Measurements from ENCODE around the gene SMYD3. TPM values are rescaled to one million over a fixed set of nuclear protein-coding genes. Genes with fewer than 3 reads are reported as not detected.
"Not testable (repeated sequence)": the region's sequence is repeated elsewhere in the genome, so short reads cannot be mapped to it uniquely, and the experiment has no call there.

The SMYD3 gene
- total and polyA plus RNA-seq, 9 of the 15 experiments (the other 6 are each of a cell fraction or from before 2014, with no cell fraction given): 128 to 440 (median 197) TPM

GRCh38 chr1:245942856-245943255 lies 564.2 kb downstream of the SMYD3 start:
- Histone ChIP-seq H3K9ac (ENCODE audit: insufficient read depth in 1 of 2, low read depth in 2 of 2, low read length in 2 of 2) (no peak overlapping the region), H3K36me3 (ENCODE audit: control insufficient read depth, insufficient read depth, low read length) (peaks cover 15% of the 10 kb centered on the region; the same call in 2 of the 3 replicates), H3K9me1 (ENCODE audit: control insufficient read depth, insufficient read depth, low read length) (no peaks in the 10 kb centered on the region), H3K79me2 (ENCODE audit: control insufficient read depth, insufficient read depth, low read length) (peaks cover 89% of the 10 kb centered on the region), H3K4me2 (ENCODE audit: insufficient read depth, low read length) (no peak overlapping the region), H4K20me1 (replicated peaks; ENCODE audit: control insufficient read depth, insufficient read depth, low read length) (peaks cover 7% of the 10 kb centered on the region; the same call in 1 of the 2 replicates), H3K27ac (ENCODE audit: extremely low read depth, low read depth, low read length) (no peak overlapping the region), H3K4me1 (replicated peaks in 1 of 2; ENCODE audit: control insufficient read depth in 2 of 2, insufficient read depth in 2 of 2, low read length in 2 of 2) (no peaks in the 10 kb centered on the region; a peak in 1 of 5 replicates), H3K9me3 (replicated peaks; ENCODE audit: control insufficient read depth, insufficient read depth, low read depth, low read length) (no peaks in the 10 kb centered on the region), H3K4me3 (no peak overlapping the region), H3K27me3 (ENCODE audit: control insufficient read depth in 2 of 2, insufficient read depth in 2 of 2, low read length in 2 of 2) (no peaks in the 10 kb centered on the region), H2AFZ (ENCODE audit: low read depth, low read length) (no peak overlapping the region)
- DNase-seq (ENCODE audit: extremely low read depth in 1 of 4, low spot score in 3 of 4) (no peak), FAIRE-seq (no peak), ATAC-seq (no peak)
- WGBS (ENCODE audit: insufficient coverage, low coverage, missing lambda C conversion rate): 50% methylated on average over 3 of the region's 3 CpGs
- CTCF ChIA-PET (ENCODE audit: low intra/inter-chr PET ratio): no interaction called here
- BruUV-seq (replicated peaks): no TSS peak
- in situ Hi-C loops (cut with MboI): no loop called here
- POLR2A ChIA-PET: interaction anchor here (0.7 kb wide), 1 partner anchor 15 kb away, joined by 3 read pairs; no protein-coding TSS in a partner anchor
- TF ChIP-seq NELFE (IDR thresholded peaks at IDR 0.05; ENCODE audit: insufficient read depth, insufficient read length) (no peak), ZNF280A (IDR thresholded peaks at IDR 0.05; ENCODE audit: low read depth, partially characterized antibody) (no peak), MYC (IDR thresholded peaks at IDR 0.05; ENCODE audit: low read depth, low read length) (no peak), MYC (CRISPR knock-in tag; IDR thresholded peaks at IDR 0.05; ENCODE audit: borderline replicate concordance, low read depth) (no peak), ZSCAN29 (IDR thresholded peaks at IDR 0.05) (no peak)
- TF ChIP-seq, protein P1, sequence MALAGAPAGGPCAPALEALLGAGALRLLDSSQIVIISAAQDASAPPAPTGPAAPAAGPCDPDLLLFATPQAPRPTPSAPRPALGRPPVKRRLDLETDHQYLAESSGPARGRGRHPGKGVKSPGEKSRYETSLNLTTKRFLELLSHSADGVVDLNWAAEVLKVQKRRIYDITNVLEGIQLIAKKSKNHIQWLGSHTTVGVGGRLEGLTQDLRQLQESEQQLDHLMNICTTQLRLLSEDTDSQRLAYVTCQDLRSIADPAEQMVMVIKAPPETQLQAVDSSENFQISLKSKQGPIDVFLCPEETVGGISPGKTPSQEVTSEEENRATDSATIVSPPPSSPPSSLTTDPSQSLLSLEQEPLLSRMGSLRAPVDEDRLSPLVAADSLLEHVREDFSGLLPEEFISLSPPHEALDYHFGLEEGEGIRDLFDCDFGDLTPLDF (CRISPR knock-in tag; IDR thresholded peaks at IDR 0.05): no peak
- intact Hi-C loops (cut with micrococcal nuclease): no loop called here

DNA sequence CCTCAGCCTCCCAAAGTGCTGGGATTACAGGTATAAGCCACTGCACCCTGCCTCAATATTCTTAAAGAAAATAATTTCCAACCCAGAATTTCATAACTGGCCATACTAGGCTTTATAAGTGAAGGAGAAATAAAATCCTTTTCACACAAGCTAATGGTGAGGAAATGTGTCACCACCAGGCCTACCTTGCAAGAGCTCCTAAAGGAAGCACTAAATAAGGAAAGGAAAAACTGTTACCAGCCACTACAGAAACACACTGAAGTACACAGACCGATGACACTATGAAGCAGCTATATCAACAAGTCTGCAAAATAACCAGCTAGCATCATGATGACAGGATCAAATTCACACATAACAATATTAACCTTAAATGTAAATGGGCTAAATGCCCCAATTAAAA lies 565.3 kb downstream of the SMYD3 start:
- H4K20me1 ChIP-seq (replicated peaks; ENCODE audit: control insufficient read depth, insufficient read depth, low read length); H3K9me1 ChIP-seq (ENCODE audit: control insufficient read depth, insufficient read depth, low read length); DNase-seq (ENCODE audit: extremely low read depth in 1 of 4, low spot score in 3 of 4); ATAC-seq; POLR2A ChIA-PET; H3K4me3 ChIP-seq; H3K27ac ChIP-seq (ENCODE audit: extremely low read depth, low read depth, low read length); FAIRE-seq; intact Hi-C loops (cut with micrococcal nuclease); H3K27me3 ChIP-seq (ENCODE audit: control insufficient read depth in 2 of 2, insufficient read depth in 2 of 2, low read length in 2 of 2); H3K4me1 ChIP-seq (replicated peaks in 1 of 2; ENCODE audit: control insufficient read depth in 2 of 2, insufficient read depth in 2 of 2, low read length in 2 of 2); H3K4me2 ChIP-seq (ENCODE audit: insufficient read depth, low read length); H2AFZ ChIP-seq (ENCODE audit: low read depth, low read length); H3K9ac ChIP-seq (ENCODE audit: insufficient read depth in 1 of 2, low read depth in 2 of 2, low read length in 2 of 2); CTCF ChIA-PET (ENCODE audit: low intra/inter-chr PET ratio); in situ Hi-C loops (cut with MboI); BruUV-seq (replicated peaks); H3K9me3 ChIP-seq (replicated peaks; ENCODE audit: control insufficient read depth, insufficient read depth, low read depth, low read length): not testable (repeated sequence)
- peaks cover 90% of the 10 kb centered on the region for H3K79me2 ChIP-seq (ENCODE audit: control insufficient read depth, insufficient read depth, low read length)
- WGBS (ENCODE audit: insufficient coverage, low coverage, missing lambda C conversion rate): 93% methylated on average over 1 of the region's 1 CpG
- H3K36me3 ChIP-seq (ENCODE audit: control insufficient read depth, insufficient read depth, low read length): peaks cover 18% of the 10 kb centered on the region; the same call in 2 of the 3 replicates

All from K562 (cell line).